ENCODE results near the gene RABGGTA. TPM values are rescaled to one million over a fixed set of nuclear protein-coding genes. Genes with fewer than 3 reads are reported as not detected.

Gene RABGGTA
- total and polyA plus RNA-seq, 10 of the 15 experiments (the other 5 are each of a cell fraction or from before 2014, with no cell fraction given), result 19.1 to 75.6 (median 46.9) TPM

DNA sequence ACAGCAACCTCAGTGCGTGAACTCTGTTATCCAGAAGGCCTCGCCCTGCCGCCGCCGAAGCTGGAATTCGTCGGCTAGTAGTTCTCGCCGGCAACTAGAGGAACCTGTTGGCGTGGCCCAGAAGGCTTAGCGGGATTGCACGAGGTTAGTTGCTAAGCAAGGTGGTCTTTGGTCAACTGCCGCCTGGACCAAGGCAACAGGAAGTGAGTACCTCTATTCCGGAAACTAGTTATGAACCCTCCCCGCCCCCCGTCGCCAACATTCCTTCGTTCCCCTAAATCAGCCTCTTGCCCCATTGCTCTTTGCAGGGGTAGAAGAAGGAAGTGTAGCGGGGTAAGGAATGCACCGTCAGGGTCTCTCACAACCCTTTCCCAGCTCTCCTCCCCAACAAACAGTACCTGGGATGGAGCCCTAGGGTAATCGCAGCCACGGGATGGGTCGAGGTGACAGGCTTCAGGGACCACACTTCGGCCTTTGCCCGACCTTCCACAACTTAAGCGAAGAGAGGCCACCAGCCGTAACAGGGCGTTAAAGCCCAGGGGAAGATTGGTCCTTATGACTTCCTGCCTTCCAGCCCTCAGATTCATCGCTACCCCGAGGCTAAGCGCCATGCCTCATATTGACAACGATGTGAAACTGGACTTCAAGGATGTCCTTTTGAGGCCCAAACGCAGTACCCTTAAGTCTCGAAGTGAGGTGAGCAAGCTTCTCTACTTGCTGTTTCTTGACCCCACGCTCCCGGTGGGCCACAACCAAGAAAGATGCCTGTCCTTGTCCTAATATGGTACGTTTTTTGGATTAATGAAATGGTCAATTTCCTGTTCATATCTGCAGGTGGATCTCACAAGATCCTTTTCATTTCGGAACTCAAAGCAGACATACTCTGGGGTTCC lies 38.5 kb downstream of the RABGGTA start, which contains the start of gene GMPR2 (continued):
- TF ChIP-seq, protein P1, sequence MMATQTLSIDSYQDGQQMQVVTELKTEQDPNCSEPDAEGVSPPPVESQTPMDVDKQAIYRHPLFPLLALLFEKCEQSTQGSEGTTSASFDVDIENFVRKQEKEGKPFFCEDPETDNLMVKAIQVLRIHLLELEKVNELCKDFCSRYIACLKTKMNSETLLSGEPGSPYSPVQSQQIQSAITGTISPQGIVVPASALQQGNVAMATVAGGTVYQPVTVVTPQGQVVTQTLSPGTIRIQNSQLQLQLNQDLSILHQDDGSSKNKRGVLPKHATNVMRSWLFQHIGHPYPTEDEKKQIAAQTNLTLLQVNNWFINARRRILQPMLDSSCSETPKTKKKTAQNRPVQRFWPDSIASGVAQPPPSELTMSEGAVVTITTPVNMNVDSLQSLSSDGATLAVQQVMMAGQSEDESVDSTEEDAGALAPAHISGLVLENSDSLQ (IDR thresholded peaks at IDR 0.05), result peak; percentile 15; the same call in 1 of the 2 replicates
- TF ChIP-seq, protein P2, sequence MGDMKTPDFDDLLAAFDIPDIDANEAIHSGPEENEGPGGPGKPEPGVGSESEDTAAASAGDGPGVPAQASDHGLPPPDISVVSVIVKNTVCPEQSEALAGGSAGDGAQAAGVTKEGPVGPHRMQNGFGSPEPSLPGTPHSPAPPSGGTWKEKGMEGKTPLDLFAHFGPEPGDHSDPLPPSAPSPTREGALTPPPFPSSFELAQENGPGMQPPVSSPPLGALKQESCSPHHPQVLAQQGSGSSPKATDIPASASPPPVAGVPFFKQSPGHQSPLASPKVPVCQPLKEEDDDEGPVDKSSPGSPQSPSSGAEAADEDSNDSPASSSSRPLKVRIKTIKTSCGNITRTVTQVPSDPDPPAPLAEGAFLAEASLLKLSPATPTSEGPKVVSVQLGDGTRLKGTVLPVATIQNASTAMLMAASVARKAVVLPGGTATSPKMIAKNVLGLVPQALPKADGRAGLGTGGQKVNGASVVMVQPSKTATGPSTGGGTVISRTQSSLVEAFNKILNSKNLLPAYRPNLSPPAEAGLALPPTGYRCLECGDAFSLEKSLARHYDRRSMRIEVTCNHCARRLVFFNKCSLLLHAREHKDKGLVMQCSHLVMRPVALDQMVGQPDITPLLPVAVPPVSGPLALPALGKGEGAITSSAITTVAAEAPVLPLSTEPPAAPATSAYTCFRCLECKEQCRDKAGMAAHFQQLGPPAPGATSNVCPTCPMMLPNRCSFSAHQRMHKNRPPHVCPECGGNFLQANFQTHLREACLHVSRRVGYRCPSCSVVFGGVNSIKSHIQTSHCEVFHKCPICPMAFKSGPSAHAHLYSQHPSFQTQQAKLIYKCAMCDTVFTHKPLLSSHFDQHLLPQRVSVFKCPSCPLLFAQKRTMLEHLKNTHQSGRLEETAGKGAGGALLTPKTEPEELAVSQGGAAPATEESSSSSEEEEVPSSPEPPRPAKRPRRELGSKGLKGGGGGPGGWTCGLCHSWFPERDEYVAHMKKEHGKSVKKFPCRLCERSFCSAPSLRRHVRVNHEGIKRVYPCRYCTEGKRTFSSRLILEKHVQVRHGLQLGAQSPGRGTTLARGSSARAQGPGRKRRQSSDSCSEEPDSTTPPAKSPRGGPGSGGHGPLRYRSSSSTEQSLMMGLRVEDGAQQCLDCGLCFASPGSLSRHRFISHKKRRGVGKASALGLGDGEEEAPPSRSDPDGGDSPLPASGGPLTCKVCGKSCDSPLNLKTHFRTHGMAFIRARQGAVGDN (IDR thresholded peaks at IDR 0.05), result 0 out of 2 replicates have a peak, but pooled peaks have one; percentile 63
- TF ChIP-seq TARDBP (IDR thresholded peaks at IDR 0.05; ENCODE audit: borderline replicate concordance) (no peak), CEBPZ (IDR thresholded peaks at IDR 0.05; ENCODE audit: low read depth, low read length) (no peak), ZNF207 (IDR thresholded peaks at IDR 0.05; ENCODE audit: borderline replicate concordance) (peak; percentile 67; the same call in 1 of the 2 replicates), TCF12 (IDR thresholded peaks at IDR 0.05; ENCODE audit: low read depth, low read length) (no peak), HDAC6 (IDR thresholded peaks at IDR 0.05; ENCODE audit: unreplicated experiment) (no peak), MXI1 (IDR thresholded peaks at IDR 0.05; ENCODE audit: low read depth, low read length) (no peak; the same call in 1 of the 2 replicates), ZNF384 (IDR thresholded peaks at IDR 0.05; ENCODE audit: borderline replicate concordance, low read depth, low read length) (no peak), SMARCA5 (IDR thresholded peaks at IDR 0.05) (no peak), PML (IDR thresholded peaks at IDR 0.05; ENCODE audit: low read length) (no peak), HDGF (IDR thresholded peaks at IDR 0.05) (peak; percentile 25; the same call in 1 of the 2 replicates), YY1 (IDR thresholded peaks at IDR 0.05; ENCODE audit: low read depth, low read length) (peak; percentile 2; the same call in 1 of the 2 replicates), SREBF1 (IDR thresholded peaks at IDR 0.05; ENCODE audit: low read length) (no peak), NFIC (IDR thresholded peaks at IDR 0.05; ENCODE audit: low read depth, low read length) (no peak), POLR2A (IDR thresholded peaks at IDR 0.05; ENCODE audit: low read depth, low read length) (peak; percentile 59)
- TF ChIP-seq, protein P3, sequence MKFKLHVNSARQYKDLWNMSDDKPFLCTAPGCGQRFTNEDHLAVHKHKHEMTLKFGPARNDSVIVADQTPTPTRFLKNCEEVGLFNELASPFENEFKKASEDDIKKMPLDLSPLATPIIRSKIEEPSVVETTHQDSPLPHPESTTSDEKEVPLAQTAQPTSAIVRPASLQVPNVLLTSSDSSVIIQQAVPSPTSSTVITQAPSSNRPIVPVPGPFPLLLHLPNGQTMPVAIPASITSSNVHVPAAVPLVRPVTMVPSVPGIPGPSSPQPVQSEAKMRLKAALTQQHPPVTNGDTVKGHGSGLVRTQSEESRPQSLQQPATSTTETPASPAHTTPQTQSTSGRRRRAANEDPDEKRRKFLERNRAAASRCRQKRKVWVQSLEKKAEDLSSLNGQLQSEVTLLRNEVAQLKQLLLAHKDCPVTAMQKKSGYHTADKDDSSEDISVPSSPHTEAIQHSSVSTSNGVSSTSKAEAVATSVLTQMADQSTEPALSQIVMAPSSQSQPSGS (IDR thresholded peaks at IDR 0.05; ENCODE audit: low read length), result no peak
- TF ChIP-seq, protein P4, sequence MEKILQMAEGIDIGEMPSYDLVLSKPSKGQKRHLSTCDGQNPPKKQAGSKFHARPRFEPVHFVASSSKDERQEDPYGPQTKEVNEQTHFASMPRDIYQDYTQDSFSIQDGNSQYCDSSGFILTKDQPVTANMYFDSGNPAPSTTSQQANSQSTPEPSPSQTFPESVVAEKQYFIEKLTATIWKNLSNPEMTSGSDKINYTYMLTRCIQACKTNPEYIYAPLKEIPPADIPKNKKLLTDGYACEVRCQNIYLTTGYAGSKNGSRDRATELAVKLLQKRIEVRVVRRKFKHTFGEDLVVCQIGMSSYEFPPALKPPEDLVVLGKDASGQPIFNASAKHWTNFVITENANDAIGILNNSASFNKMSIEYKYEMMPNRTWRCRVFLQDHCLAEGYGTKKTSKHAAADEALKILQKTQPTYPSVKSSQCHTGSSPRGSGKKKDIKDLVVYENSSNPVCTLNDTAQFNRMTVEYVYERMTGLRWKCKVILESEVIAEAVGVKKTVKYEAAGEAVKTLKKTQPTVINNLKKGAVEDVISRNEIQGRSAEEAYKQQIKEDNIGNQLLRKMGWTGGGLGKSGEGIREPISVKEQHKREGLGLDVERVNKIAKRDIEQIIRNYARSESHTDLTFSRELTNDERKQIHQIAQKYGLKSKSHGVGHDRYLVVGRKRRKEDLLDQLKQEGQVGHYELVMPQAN (conservative IDR thresholded peaks at IDR 0.05), result peak; percentile 80

Data from GM12878 (cell line).